ENCODE results near the gene AUH.
A peak's percentile ranks its signal among the peaks of the same experiment; 100 is the strongest.

AUH gene

DNA sequence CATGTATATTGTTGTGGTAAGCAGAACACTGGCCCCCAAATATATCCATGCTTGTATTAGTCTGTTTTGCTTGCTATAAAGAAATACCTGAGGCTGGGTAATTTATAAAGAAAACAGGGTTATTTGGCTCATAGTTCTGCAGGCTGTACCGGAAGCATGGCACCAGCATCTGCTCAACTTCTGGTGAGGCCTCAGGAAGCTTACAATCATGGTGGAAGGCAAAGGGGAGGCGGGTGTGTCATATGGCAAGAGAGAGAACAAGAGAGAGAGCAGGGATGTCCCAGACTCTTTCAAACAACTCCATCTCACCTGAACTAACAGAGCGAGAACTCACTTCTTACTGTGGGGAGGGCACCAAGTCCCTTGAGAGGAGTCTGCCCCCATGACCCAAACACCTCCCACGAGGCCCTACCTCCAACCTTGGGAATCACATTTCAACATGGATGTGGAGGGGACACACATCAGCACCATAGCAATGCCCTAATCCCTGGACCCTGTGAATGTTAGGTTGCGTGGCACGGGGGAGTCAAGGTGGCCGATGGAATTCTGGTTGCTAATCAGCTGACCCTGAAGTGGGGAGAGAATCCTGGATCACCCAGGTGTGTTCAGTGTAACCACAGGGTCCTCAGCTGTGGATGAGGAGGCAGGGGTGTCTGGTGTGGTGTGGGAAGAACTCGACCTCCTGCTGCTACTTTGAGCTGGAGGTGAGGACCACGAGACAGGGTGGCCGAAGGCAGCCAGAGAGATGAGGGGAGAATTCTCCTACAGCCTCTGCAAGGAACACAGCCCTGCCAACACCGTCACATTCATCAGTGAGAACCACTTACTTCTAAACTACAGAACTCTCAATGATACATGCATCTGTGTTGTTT, 172.8 kb downstream of the AUH start:
- Histone ChIP-seq H3K9me3 (ENCODE audit: control insufficient read depth in 2 of 2, low read length in 2 of 2) (no peaks in the 10 kb centered on the region), H3K27ac (ENCODE audit: low read length) (no peak overlapping the region), H3K9ac (ENCODE audit: low read length in 2 of 2) (no peak overlapping the region), H3K4me1 (ENCODE audit: control insufficient read depth, insufficient read depth, low read length) (peaks cover 32% of the 10 kb centered on the region), H3K4me3 (ENCODE audit: low read length in 2 of 2) (no peak overlapping the region), H3K27me3 (ENCODE audit: control insufficient read depth in 1 of 2, insufficient read depth in 2 of 2, low read length in 2 of 2) (no peaks in the 10 kb centered on the region), H3K36me3 (ENCODE audit: control insufficient read depth in 2 of 2, insufficient read depth in 2 of 2, low read length in 2 of 2) (no peaks in the 10 kb centered on the region)

- Histone ChIP-seq H3K9me3 (ENCODE audit: control insufficient read depth in 2 of 2, low read length in 2 of 2) (no peaks in the 10 kb centered on the region), H3K4me3 (ENCODE audit: low read length in 2 of 2) (no peak overlapping the region), H3K4me1 (ENCODE audit: control insufficient read depth, insufficient read depth, low read length) (peaks cover 22% of the 10 kb centered on the region), H3K27me3 (ENCODE audit: control insufficient read depth in 1 of 2, insufficient read depth in 2 of 2, low read length in 2 of 2) (no peaks in the 10 kb centered on the region), H3K27ac (ENCODE audit: low read length) (peak overlapping the region; percentile 0), H3K9ac (ENCODE audit: low read length in 2 of 2) (no peak overlapping the region), H3K36me3 (ENCODE audit: control insufficient read depth in 2 of 2, insufficient read depth in 2 of 2, low read length in 2 of 2) (no peaks in the 10 kb centered on the region)
Observed at GRCh38 chr9:91187965-91188344, 173.8 kb downstream of the AUH start.

DNA sequence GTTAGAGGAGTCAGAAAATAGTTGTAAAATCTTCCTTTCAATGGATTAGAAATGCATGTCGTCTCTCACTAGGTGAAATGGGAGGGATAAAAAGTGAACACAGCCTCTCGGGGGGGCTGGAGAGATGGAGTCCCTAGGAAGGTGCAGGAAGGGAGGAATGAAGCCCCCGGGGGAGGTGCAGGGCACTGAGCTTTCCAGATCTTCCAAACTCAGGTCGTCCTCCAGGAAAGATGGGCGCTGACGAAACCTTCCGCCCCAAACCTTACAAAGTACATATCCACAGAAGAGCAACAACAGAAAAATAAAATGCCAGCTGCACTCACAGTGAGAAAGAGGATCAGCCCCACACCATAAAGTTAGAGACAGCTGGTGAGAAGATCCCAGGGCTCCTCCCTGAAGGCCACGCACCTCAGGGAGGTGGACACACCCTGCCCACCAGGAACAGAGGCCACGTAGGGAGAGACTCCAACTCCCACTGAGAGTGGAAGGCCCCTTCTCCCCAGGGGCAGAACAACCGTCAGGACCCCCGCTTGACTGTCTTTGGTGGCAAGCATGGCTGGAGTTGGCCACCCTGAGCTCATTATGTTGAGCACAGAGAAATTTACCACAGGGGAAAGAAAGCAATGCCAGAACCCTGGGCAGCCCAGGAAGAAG, 174.3 kb downstream of the AUH start:
- H3K4me1 ChIP-seq (ENCODE audit: control insufficient read depth, insufficient read depth, low read length), result peaks cover 16% of the 10 kb centered on the region
- peak overlapping the region; percentile 0 for H3K27ac ChIP-seq (ENCODE audit: low read length)

DNA sequence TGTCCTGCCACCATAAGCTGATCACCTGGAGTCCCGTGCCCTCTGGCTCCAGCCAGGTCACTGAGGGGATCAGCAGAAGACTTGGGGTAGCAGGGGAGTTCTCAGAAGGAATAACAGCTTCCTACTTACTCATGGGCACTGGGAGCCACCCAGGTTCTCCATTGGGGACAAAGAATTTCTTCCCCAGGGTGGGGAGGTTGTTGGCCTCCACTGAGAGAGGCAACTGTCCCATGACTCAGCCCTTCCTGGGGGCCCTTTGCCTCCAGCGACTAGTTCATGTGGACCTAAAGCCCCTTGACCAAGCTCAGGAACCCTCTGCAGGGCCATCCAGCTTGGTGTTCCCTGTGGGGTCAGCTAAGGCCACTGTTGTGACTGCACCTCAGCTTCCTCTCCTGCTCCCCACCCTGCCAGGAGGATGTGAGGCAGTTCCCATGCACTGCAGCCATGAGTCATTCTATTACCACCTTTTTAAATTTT, 175.0 kb downstream of the AUH start:
- Histone ChIP-seq H3K27ac (ENCODE audit: low read length) (no peak overlapping the region), H3K4me1 (ENCODE audit: control insufficient read depth, insufficient read depth, low read length) (peaks cover 10% of the 10 kb centered on the region), H3K27me3 (ENCODE audit: control insufficient read depth in 1 of 2, insufficient read depth in 2 of 2, low read length in 2 of 2) (no peaks in the 10 kb centered on the region), H3K9me3 (ENCODE audit: control insufficient read depth in 2 of 2, low read length in 2 of 2) (no peaks in the 10 kb centered on the region), H3K36me3 (ENCODE audit: control insufficient read depth in 2 of 2, insufficient read depth in 2 of 2, low read length in 2 of 2) (no peaks in the 10 kb centered on the region), H3K4me3 (ENCODE audit: low read length in 2 of 2) (no peak overlapping the region), H3K9ac (ENCODE audit: low read length in 2 of 2) (no peak overlapping the region)

More for the DNA sequence above, 174.3 kb downstream of the AUH start:
- Histone ChIP-seq H3K4me3 (ENCODE audit: low read length in 2 of 2) (no peak overlapping the region), H3K27me3 (ENCODE audit: control insufficient read depth in 1 of 2, insufficient read depth in 2 of 2, low read length in 2 of 2) (no peaks in the 10 kb centered on the region), H3K36me3 (ENCODE audit: control insufficient read depth in 2 of 2, insufficient read depth in 2 of 2, low read length in 2 of 2) (no peaks in the 10 kb centered on the region), H3K9ac (ENCODE audit: low read length in 2 of 2) (no peak overlapping the region), H3K9me3 (ENCODE audit: control insufficient read depth in 2 of 2, low read length in 2 of 2) (no peaks in the 10 kb centered on the region)

- Histone ChIP-seq H3K4me3 (ENCODE audit: low read length in 2 of 2) (no peak overlapping the region), H3K27me3 (ENCODE audit: control insufficient read depth in 1 of 2, insufficient read depth in 2 of 2, low read length in 2 of 2) (no peaks in the 10 kb centered on the region), H3K36me3 (ENCODE audit: control insufficient read depth in 2 of 2, insufficient read depth in 2 of 2, low read length in 2 of 2) (no peaks in the 10 kb centered on the region), H3K4me1 (ENCODE audit: control insufficient read depth, insufficient read depth, low read length) (peaks cover 10% of the 10 kb centered on the region), H3K9me3 (ENCODE audit: control insufficient read depth in 2 of 2, low read length in 2 of 2) (no peaks in the 10 kb centered on the region), H3K27ac (ENCODE audit: low read length) (no peak overlapping the region), H3K9ac (ENCODE audit: low read length in 2 of 2) (no peak overlapping the region)
Observed at GRCh38 chr9:91185193-91185886, 176.4 kb downstream of the AUH start.

- H3K27me3 ChIP-seq (ENCODE audit: control insufficient read depth in 1 of 2, insufficient read depth in 2 of 2, low read length in 2 of 2), result no peaks in the 10 kb centered on the region
- H3K4me3 ChIP-seq (ENCODE audit: low read length in 2 of 2), result no peak overlapping the region
- H3K9ac ChIP-seq (ENCODE audit: low read length in 2 of 2), result no peak overlapping the region
- peaks cover 6% of the 10 kb centered on the region for H3K4me1 ChIP-seq (ENCODE audit: control insufficient read depth, insufficient read depth, low read length)
- no peaks in the 10 kb centered on the region for H3K36me3 ChIP-seq (ENCODE audit: control insufficient read depth in 2 of 2, insufficient read depth in 2 of 2, low read length in 2 of 2)
- H3K27ac ChIP-seq (ENCODE audit: low read length), result no peak overlapping the region
- H3K9me3 ChIP-seq (ENCODE audit: control insufficient read depth in 2 of 2, low read length in 2 of 2), result no peaks in the 10 kb centered on the region
Observed at GRCh38 chr9:91182429-91183225, 179.1 kb downstream of the AUH start.

DNA sequence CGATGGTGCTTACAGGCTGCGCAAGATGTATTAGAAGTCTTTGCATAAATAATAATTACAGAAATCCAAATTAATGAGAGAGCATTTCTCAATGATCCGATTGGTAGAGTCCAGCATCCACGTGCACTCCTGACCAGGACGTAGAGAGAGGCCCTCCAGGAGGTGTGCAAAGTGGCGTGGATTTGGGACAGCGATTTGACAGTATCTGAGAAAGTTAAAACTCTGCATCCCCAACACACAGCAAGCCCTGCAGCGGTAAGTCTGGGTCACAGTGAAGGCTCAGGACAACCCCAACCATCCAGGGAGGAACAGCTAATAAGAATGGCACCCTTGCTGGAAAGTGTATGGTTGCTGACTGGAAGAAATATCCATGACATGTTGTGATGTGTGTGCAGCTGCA, 180.2 kb downstream of the AUH start:
- Histone ChIP-seq H3K9ac (ENCODE audit: low read length in 2 of 2) (no peak overlapping the region), H3K27ac (ENCODE audit: low read length) (no peak overlapping the region), H3K9me3 (ENCODE audit: control insufficient read depth in 2 of 2, low read length in 2 of 2) (no peaks in the 10 kb centered on the region), H3K4me1 (ENCODE audit: control insufficient read depth, insufficient read depth, low read length) (no peaks in the 10 kb centered on the region), H3K4me3 (ENCODE audit: low read length in 2 of 2) (no peak overlapping the region), H3K27me3 (ENCODE audit: control insufficient read depth in 1 of 2, insufficient read depth in 2 of 2, low read length in 2 of 2) (no peaks in the 10 kb centered on the region), H3K36me3 (ENCODE audit: control insufficient read depth in 2 of 2, insufficient read depth in 2 of 2, low read length in 2 of 2) (no peaks in the 10 kb centered on the region)

DNA sequence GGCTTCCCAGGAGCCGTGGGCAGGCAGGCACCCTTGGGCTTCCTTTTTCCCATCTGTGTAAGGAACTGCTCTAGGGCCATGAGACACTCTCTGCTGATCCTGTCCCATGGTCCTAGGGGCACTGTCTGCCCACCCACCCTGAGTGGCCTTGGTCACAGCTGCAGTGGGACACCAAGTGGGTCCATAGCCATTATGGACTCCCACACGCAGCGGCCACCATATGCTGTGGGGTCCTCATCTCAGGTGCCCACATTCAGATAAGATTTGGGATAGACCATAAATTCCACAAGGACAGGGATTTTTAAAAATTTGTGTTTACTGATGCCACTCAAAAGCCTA, 180.8 kb downstream of the AUH start:
- H3K9ac ChIP-seq (ENCODE audit: low read length in 2 of 2), result no peak overlapping the region
- no peaks in the 10 kb centered on the region for H3K4me1 ChIP-seq (ENCODE audit: control insufficient read depth, insufficient read depth, low read length)
- H3K36me3 ChIP-seq (ENCODE audit: control insufficient read depth in 2 of 2, insufficient read depth in 2 of 2, low read length in 2 of 2), result no peaks in the 10 kb centered on the region
- no peak overlapping the region for H3K27ac ChIP-seq (ENCODE audit: low read length)
- no peaks in the 10 kb centered on the region for H3K9me3 ChIP-seq (ENCODE audit: control insufficient read depth in 2 of 2, low read length in 2 of 2)
- no peak overlapping the region for H3K4me3 ChIP-seq (ENCODE audit: low read length in 2 of 2)
- no peaks in the 10 kb centered on the region for H3K27me3 ChIP-seq (ENCODE audit: control insufficient read depth in 1 of 2, insufficient read depth in 2 of 2, low read length in 2 of 2)

DNA sequence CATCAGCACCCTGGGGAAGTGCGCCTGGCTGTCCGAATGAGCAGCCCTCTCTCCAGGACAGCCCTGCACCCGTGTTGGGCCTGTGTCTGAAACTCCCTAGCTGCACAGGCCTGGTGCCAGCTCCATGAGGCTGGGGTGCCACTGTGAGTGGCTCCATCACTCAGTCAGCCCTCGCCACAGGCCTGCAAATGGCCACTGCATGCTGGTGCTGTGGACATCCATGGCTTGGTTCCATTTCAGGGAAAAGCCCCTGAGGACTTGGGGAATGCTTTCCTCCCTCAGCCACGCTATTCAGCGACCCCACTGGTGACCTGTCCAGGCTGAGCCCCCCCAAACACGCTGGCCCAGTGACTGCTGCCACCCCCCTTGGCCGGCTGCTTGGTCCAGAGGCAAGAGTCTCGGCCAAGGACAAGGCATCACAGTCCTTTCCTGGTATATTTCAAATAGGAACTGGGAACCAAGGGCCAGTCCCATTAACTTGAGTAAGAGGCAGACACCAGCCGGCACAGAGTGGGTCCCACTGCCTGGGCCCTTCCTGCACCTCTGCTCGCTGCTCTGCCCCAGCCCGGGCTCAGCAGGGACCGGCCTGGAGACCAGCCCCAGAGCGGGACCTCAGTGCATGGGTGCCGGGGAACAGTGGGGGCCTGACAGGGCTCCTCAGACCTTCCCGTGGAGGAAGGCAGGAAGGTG, 181.3 kb downstream of the AUH start:
- no peaks in the 10 kb centered on the region for H3K27me3 ChIP-seq (ENCODE audit: control insufficient read depth in 1 of 2, insufficient read depth in 2 of 2, low read length in 2 of 2)
- no peaks in the 10 kb centered on the region for H3K4me1 ChIP-seq (ENCODE audit: control insufficient read depth, insufficient read depth, low read length)
- no peak overlapping the region for H3K4me3 ChIP-seq (ENCODE audit: low read length in 2 of 2)
- H3K27ac ChIP-seq (ENCODE audit: low read length), result no peak overlapping the region
- H3K9ac ChIP-seq (ENCODE audit: low read length in 2 of 2), result no peak overlapping the region
- H3K36me3 ChIP-seq (ENCODE audit: control insufficient read depth in 2 of 2, insufficient read depth in 2 of 2, low read length in 2 of 2), result no peaks in the 10 kb centered on the region
- H3K9me3 ChIP-seq (ENCODE audit: control insufficient read depth in 2 of 2, low read length in 2 of 2), result no peaks in the 10 kb centered on the region

Data from stomach smooth muscle (tissue), 2 donors.